ENCODE results near the gene APP.

DNA sequence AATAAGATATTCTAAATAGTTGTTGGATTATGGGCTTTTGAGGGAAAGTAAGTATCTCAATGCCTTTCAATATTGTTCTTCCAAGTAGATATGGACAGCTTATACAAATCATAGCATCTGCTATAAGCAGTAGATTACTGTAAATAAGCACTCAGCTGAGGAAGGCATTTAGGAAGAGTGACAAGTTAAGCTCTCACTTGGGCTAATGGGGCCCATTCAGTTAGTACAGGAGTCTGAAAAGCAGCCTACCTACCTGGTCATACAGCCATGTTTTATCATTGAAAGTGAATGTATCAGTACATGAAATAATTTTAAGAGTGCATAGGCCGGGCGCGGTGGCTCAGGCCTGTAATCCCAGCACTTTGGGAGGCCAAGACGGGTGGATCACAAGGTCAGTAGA, 73.1 kb downstream of the APP start:
- TF ChIP-seq CTCF (conservative IDR thresholded peaks at IDR 0.05), result no peak
- no peak for TF ChIP-seq EZH2 (IDR thresholded peaks at IDR 0.05; ENCODE audit: low read depth)

Measured in PC-9 (cell line).